GM04504 (cell line): ENCODE data around the gene PTGS2.

Experiments
- DNase-seq: peaks from one replicate; pipeline ENCODE4 v3.0.0-alpha.2; 2012; ENCODE audit warnings: low read depth

Gene PTGS2

GRCh38 chr1:186680245-186681061 lies at the start of gene PTGS2:
Gene PTGS2, minus strand, starts transcription at chr1:186680423. Its CDS starts 133 bp downstream, at chr1:186680290.
- peak; percentile 65 for DNase-seq

GRCh38 chr1:186722711-186723309 lies 42.6 kb upstream of the PTGS2 start:
- peak; percentile 10 for DNase-seq

GRCh38 chr1:186717286-186717685 lies 37.1 kb upstream of the PTGS2 start:
- DNase-seq = no peak

GRCh38 chr1:186715887-186716809 lies 35.9 kb upstream of the PTGS2 start:
- no peak for DNase-seq

- no peak for DNase-seq
These were observed 30.5 kb upstream of the PTGS2 start for GRCh38 chr1:186710696-186711095.

GRCh38 chr1:186708694-186709097 lies 28.5 kb upstream of the PTGS2 start:
- no peak for DNase-seq

GRCh38 chr1:186703209-186703766 lies 23.1 kb upstream of the PTGS2 start:
- no peak for DNase-seq

- DNase-seq = no peak
These were observed 20.5 kb upstream of the PTGS2 start for GRCh38 chr1:186700722-186701121.

- no peak for DNase-seq
These were observed 19.3 kb upstream of the PTGS2 start for GRCh38 chr1:186699519-186699918.

- DNase-seq = no peak
These were observed 9.7 kb upstream of the PTGS2 start for GRCh38 chr1:186689907-186690306.

GRCh38 chr1:186689376-186689775 lies 9.2 kb upstream of the PTGS2 start:
- no peak for DNase-seq

GRCh38 chr1:186683652-186684410 lies 3.6 kb upstream of the PTGS2 start:
- DNase-seq = no peak

GRCh38 chr1:186682736-186683135 lies 2.5 kb upstream of the PTGS2 start:
- no peak for DNase-seq

- no peak for DNase-seq
These were observed 1.6 kb upstream of the PTGS2 start for GRCh38 chr1:186681801-186682200.

GRCh38 chr1:186681121-186681520 lies 898 bp upstream of the PTGS2 start:
- DNase-seq = no peak

GRCh38 chr1:186679924-186680244 lies 339 bp downstream of the PTGS2 start:
- DNase-seq = no peak

GRCh38 chr1:186678155-186678554 lies 2.1 kb downstream of the PTGS2 start:
- DNase-seq = no peak

GRCh38 chr1:186672596-186672995 lies 7.6 kb downstream of the PTGS2 start:
- no peak for DNase-seq

GRCh38 chr1:186672131-186672530 lies 8.1 kb downstream of the PTGS2 start:
- DNase-seq = no peak

- no peak for DNase-seq
These were observed 8.9 kb downstream of the PTGS2 start for GRCh38 chr1:186671136-186671825.
